Inferior parietal cortex (tissue), 1 donor: ENCODE data around the gene PRDM16.

Source experiments
- DNase-seq: peaks from one replicate; pipeline ENCODE4 v3.0.0-alpha.2; 2016; ENCODE audit errors: extremely low spot score

The PRDM16 gene

DNA sequence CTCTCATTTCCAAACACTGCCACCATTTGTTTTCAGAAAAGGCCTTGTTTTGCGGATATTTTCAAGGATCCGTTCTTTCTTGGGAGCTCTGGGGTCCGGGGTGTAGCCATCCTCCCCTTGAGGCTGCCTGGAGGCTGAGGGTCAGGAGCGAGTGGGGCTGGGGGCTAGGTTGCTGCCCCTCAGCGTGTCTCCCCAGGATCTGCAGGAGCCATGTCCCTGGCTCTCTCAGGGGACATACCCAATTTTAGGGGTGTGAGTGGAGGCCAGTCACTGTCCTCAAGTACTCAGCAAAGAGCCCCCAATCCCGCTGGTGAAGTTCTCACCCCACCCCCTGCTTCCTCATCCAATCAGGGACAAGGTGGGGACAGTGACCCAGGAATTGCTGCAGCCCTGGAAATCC, 15.0 kb upstream of the PRDM16 start:
- no peak for DNase-seq

DNA sequence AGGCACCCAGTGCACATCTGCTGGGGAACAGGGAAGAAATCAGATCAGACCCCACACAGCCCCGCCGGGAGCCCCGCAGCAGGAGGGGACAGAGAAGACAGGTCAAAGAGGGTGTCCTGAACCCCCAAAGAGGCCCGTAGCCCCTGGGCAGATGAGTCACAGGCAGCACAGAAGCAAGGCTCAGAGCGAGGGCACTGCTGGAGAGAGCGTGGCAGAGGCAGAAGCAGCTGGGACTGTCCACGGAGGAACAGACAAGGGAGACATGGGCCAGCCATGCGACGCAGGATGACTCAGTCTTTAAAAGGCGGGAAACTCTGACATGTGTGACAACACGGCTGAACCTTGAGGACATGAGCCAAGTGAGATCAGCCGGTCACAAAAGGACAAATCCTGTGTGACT, 14.5 kb upstream of the PRDM16 start:
- DNase-seq, result no peak

DNA sequence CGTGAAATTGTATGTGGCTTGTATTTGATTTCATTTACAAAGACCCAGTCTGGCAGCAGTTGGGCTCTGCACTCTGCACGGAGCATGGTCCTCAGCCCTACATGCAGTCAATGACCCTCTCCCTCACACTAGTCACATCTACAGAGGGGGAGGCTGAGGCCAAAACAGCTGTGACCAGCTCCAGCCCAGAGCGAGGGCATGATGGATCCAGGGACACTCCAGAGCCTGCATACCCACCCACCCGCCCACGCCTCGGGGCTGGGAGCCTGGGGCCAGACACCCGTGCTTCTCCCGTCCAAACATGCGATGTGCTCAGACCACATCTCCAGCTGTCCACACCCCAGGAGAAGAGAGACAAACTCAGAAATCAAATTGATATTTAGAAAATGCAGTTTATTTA, 14.0 kb upstream of the PRDM16 start:
- no peak for DNase-seq

DNA sequence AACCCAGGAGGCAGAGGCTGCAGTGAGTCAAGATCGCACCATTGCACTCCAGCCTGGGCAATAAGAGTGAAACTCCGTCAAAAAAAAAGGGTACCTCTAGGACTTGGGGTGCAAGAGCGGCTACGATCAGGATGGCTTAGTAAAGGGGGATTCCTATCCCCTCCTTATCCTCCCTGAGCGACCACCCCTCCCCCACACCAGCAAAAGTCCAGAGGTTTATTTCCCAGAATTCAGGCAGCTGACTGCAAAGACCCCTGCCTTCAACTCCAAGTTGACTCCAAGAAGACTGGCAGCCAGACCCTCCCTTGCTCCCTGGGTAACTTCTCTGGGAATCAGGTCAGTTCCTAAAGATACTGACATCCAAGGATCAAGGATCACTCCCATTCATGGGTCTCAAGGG, 12.4 kb upstream of the PRDM16 start:
- DNase-seq, result no peak

DNA sequence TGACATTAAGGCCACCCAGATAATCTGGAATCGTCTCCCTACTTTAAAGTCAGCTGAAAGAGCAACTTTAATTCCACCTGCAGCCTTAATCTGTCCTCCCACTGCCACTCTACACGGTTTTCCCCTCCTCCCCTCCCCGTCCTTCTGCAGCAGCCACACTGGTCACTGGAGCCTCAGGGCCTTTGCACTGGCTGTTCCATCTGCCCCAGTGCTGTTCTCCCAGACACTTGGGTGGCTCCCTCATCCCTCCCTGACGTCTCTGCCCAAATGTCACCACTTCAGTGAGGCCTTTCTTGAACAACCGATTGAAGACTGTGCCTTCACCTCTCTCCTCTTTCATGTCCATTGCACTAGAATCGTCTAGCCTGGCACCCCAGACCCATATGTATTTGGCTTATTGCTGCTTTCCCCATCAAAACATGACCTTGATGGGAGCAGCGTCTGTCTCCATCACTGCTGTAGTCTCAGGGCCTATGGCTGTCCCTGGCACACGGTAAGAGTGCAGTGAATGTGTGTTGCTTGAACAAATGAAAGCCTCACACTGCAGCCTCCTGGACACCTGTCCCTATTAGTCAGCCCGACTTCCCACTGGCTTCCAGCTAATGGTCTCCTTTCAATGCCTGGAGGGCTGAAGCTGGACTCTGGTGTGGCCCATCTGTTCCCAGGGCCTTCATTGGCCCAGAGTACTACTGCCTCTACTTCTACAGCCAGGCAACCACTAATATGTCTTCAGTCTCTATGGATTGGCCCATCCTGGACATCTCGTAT, 10.6 kb upstream of the PRDM16 start:
- DNase-seq, result no peak

DNA sequence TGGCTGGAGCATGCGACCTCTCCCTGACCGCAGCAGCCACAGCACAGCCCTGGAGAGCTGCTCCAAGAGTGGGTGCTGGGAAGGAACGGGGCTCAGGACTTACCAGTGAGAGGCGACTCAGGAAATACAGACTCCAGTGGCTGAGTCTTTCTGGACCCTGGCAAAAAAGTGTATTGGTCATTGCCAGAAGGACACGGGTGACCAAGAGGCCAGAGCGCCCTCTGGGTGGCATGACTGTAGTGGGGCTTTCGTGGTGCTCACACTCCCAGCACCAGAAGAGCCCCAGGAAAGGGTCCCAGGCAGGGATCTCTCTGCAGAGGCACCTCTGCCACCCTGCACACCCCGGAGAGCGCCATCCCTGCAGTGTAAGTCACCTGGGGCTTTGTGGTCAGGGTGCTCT, 8.9 kb upstream of the PRDM16 start:
- no peak for DNase-seq

DNA sequence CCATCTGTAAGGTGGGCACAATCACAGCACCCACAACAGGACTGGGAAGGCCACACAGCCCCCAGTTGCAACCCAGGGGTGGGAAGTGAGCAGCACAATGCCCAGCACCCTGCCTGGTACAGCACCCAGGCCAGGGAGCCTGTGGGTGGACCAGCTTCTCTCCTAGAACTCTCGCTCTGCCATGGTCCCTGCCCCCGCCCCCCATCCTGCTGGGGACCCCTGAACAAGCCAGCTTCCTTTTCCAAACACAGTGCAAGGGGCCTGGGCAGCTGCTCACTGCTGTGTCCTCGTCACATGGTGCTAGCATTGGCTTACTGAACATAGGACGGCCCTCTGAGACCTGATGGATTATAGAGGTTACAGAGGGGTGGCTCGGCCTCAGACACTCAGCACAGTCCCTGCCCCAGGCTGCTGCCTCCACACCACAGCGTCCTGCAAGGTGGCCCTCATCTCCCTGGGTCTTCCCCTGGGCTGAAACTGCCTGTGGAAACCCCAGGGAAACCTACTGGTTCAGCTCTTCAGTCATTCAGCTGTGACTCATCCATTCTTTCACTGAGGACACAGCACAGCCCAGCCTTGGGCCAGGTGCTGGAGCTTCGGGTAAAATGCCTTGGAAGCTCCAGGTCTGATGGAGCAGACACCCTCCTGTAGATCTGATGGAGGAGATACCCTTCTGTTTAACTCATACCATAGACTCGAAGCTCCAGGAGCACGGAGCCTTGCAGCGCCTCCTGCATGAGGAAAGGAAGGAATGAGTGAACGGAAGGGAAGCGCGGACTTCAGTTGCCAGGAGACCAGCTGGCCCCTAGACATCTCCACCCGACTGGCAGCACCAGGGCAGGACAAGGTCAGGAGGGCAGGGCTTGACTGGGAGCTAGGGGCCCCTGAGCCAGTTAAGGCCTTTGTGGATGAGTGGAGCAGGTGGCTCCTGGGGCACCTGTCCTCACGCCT, 8.1 kb upstream of the PRDM16 start:
- DNase-seq, result no peak

DNA sequence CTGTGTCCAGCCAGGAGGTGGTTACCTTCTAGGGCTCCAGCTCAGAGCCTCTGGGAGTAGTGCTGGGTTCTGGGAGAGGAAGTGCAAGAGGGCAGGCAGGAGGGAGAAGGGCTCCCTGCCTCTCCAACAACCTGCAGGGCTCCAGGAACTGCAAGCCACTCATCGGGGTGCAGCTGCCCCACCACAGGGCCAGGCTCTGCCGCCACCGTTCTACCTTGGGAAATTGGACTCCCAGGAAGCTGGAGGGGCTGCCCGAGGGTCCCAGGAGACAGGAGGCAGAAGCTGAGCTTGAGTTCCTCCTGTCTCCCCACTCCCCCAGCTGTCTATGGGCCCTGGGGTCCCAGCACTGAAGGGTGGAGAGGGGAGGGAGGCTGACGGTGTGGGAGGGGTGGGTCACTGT, 7.4 kb upstream of the PRDM16 start:
- DNase-seq, result no peak

DNA sequence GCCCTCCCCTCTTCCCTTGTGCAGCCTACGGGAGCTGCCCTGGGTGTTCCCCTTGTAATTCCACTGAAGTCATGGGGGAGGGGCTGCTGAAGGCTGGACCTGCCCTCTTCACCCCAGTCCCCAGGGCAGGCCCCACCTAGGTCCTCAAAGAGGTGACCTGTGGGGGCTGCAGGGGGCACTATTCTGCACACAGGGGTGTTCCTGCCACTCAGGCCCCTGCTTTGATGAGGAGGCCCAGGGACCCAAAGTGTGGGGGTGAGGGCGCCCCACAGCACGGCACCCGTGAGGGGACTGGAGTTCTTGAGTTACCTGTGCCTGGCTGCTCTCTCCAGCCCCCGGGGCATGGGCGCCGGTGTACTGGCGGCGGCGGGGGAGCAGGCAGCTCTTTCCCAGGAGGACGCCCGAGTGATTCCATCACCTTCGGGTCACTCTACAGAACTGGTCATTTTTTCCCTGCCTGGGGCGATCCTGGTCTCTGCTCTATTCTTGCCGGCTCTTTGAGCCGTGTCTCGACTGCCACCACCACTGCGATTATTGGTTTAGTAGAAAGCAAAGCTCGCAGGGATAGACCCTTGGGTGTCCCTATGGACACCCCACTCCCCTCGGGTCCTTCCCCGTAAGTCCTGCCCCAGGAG, 6.9 kb upstream of the PRDM16 start:
- no peak for DNase-seq

DNA sequence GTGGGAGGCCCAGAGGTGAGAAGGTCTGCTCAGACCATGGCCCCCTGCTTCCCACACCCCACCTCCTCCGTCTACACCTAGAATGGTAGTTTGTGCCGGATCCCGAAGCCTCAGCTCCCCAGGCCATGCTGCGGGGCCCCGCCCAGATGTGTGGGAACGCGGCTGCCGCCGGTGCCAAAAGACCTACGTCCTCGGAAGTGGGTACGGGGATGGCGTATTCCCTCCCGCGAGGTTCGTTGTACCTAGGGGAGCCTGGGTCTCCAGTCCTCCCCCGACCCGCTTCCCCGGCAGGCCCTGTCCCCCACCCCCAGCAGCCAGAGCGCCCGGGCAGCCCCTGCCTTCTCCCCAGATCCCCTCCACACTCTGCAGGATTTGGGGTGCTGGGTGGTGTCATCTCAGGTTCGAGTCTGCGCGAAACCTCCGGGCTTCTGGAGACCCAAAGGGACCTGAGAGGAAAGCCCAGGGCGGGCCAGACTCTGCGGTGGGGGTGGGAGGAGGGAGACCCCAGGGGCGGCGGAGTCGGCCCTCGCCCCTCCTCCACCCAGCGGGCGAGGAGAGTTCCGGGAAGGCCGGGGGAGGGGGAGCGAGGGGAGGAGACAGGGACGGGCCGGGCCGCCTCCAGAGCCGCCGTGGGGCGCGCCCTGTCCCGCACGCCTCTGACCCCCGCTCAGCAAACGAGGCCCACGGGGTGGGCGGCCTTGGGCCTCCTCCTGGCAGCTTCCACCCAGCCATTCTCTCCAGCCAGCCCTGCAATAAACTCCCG, 6.2 kb upstream of the PRDM16 start:
- no peak for DNase-seq

DNA sequence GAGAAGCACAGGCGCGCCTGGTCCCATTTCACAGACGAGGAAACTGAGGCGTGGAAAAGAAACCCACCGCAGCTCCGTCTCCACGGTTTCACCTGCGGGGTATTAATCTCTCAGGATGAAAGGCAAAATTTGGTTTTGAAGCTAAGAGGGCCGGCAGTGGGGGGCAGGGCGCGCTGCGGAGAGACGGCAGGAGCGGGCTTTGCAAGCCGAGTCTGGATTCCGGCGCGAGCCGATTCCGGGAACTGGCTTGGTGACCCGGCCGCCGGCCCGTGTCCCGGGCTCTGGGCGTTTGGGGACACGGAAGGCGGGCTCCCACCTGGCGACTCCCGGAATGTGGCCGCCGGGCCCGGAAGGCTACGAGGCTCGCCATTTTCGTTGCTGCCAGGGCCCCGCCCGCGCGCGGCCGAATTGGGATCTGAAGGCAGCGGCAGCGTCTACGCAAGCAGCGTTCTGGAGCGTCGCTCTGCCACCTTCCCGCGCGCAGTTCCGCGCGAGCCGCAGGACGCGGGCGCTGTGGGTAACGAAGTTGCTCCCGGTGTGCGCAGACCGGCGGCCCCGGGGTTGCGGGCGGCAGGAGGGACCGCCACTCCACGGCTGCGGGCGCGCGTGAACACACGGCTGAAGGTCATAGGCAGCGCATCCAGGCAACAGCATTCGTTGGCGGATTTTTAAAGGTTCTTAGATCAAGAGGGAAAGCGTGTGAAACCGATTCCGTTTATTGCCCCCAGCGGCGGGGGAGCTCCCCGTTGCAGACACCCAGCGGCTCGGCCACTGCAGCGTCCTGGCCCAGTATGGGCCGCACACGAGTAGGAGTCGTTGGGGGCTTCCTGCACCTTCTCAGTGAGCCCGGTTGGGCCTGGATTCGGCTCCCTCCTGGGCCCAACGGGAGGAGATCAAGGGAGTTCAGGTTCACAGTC, 5.4 kb upstream of the PRDM16 start:
- DNase-seq, result no peak

DNA sequence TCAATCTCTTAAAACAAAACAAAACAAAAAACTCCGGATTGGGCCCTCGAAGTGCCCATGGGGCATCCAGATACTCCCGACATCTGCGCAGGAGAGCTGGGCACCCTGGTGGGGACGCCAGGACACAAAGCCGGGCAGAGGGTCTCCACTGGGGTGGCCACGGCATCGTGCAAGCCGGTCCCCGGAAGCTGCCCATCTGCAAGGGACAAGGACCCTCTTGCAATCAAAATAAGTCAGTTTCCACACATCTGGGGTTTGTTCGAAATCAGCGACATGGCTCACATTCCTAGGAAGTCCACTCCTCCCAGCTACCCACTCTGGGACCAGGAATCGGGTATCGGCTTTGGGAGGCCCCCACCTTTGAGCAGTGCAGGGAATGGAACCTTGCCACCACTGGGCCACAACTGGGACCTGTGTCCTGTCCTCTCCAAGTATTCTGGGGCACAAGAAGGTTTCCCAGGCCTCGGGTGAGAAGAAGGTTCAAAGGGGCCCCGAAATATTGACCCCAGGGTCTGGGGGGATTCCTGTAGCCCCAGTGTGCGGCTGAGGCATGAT, 4.6 kb upstream of the PRDM16 start:
- no peak for DNase-seq

DNA sequence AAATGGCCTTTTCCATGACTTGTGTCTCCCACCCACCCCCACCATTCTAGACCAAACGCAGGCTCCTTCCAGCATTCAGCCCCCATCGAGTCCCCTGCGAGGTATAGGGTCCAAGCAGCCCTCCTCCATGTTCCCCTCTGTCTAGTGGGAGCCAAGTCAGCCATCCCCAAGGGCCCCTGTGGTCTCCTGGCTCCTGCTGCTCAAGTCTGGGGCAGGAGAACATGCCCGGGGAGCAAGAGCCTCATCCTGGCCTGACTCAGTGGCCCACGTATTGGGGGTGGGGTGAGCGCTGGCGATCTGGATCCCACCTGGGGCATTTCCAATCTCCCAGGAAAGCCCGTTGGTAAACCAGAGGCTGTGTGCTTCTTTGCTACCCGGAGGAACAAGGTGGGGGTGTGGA, 4.1 kb upstream of the PRDM16 start:
- no peak for DNase-seq

DNA sequence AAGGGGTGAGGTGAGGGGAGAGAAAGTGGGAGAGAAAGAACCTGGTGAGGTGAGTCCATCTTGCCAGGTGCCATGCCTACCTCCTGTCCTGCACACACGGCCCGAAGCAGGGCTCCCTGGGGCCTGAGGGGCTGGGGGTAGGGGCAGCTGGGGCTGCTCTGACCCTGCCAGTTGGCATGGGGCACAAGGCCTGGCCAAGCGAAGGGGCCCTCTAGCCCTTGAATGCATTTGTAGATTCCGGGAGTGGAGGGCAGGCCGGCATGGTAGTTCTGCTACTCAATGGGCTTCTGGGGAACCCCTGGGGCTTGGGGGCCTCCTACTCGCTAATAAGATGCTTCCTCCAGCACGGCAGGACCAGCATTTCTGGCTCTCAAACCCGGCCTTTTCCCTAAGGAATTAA, 3.6 kb upstream of the PRDM16 start:
- DNase-seq, result no peak

DNA sequence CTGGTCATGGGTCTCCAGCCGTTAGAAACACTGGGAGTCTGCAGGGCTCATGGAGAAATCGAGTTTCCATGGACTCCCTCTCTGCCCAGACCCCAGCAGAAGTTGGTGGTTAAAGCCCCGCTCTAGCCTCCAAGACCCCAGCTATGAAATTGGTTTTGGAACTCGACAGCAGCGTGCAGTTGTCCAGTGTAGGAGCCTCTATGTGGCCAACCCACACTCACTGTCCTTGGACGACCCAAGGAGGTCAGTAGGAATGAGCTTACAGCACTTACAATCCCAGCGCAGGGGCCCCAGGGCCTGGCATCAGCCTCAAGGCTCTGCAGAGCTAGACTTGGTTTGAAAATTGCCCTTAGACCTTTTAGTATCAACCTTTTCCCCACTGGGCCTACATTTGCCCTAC, 3.2 kb upstream of the PRDM16 start:
- no peak for DNase-seq

DNA sequence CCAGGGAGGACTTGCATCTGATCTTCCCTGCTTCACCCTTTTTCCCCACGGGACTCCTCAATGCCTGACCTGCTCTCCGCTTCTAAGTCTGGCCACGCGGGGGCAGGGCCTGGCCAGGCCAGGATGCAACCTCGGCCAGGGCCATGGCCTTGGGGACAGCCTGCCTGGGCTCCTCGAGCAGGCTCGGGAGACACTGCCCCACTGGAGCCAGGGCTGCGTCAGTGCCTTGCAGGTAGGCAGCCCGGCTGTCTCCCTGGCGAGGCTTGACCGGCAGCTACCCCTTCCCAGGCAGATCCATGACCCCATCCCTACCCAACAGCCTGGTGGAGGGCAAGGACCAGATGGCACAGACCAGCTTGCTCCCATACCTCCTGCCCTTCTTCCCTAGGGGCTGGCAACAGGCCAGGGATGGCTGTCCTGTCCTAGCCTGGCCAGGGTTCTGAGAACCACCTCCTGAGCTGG, 2.7 kb upstream of the PRDM16 start:
- DNase-seq, result no peak

DNA sequence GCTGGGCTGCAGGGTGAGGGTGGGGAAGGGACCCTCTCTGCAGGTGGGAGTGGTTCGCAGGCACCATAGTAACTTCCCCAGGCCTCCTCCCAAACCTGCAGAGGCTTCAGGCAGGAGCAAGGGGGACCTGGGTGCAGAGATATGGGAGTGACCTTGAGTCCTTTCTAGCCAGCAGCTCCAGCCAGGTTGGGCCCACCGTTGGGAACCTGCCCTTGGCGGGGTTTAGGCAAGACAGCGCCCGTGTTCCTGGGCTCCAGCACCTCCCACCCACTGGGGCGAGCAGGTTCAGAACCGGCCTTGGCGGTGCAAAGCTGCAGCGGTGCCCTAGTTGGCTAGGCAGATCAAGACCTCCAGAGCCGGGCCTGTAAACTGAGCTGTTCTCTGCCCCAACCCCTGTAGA, 2.2 kb upstream of the PRDM16 start:
- DNase-seq, result no peak

DNA sequence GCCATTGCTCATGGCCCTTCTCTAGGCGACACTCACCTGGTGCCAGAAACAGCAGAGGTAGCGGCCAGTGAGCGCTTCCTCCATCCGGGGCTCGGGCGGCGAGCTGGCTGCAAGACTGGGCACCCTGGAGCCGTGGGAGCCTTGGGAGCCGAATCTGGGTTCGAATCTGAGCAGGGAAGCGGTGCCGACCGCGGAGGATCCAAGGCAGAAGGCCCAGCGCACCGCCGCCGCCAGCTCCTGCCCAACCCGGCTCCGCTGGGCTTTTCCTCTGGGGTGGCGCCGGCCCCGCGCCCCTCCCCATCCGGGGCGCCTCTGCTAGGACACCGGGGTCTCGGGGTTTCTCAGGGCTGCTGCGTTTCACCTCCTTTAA, 1.7 kb upstream of the PRDM16 start:
- DNase-seq, result no peak

DNA sequence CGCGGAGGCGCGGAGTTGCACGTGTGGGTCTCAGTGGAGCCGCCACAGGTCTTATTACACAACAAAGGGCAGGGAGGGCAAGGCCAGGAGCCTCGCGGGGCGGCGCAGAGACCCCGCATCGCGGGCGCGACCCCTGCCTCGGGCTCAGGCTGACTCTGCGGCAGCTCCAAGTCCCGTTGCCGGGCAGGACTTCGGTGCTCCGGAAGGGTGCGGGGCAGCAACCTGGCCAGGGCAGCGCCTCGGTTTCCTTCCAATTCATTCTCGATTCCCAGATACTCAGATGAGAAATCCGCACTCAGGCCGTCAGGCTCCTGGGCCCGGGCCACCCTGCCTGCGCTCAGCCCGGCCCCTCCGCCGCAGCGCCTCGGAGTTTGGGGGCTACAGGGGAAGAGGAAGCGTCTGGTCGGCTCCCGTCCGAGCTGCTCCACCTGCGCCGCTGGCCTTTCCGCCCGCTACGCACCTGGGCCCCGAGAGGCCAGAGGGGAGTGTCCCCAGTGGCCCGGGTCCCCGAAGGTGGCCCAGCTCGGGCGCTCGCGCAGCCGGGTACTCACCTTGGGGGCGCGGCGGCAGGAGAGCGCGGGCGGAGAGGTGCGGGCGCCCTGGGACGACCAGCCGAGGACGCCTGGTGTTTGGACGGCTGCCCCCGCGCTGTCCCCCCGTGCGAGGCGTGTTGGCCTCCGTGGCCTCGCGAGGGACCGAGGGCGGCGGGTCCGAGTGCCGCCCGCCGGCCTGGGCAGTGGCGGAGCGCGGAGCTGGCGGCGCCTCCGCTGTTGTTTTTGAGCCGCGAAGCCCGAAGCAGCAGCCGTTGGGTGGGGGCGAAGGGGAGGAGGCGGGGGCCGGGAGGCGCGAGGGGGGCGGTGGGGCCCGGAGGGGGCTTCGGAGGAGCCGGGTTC, 1.1 kb upstream of the PRDM16 start:
- no peak for DNase-seq
